Measurements from ENCODE around the gene CCDC197. TPM values are rescaled to one million over a fixed set of nuclear protein-coding genes. Genes with fewer than 3 reads are reported as not detected.

The CCDC197 gene
- total RNA-seq, 1 donor from 2014 or later: not detected

DNA sequence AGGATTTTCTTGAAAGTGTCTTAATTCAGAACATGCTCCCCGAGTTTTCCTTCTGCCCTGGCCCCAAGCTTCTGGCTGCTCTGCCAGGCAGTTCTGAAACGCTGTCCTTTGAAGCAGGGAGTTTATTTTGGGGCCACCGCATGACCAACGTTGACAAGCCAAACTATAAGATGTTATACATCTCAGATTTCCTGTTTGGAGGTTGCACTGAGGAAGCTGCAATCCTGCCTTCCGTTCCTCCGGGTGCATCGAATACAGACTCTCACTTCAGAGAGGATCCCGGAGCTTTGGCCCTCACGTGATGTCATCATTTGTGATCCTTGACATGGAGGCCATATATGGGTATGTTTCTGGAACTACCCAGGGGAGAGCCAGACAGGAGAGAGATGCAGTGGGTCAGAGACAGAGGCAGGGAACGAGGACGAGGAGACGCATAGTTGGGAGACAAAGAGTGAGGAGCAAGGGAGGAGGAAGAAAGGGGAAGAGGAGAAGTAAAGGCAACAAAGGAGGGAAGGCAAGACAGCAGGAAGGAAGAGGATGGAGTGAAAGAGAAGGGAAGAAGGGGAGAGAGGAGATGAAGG is 20.5 kb upstream of the CCDC197 start, which contains the start of gene ASB2:
ASB2 (minus strand) TSS at position 94 of the 581 bp plus-strand sequence. CDS start 12,031 bp downstream, outside the sequence.
- no peaks in the 10 kb centered on the region for H3K27me3 ChIP-seq
- H3K4me3 ChIP-seq: no peak within 1 kb of the TSS
- peak within 1 kb of the TSS; percentile 28 for H2AFZ ChIP-seq (replicated peaks)
- no peak within 1 kb of the TSS for H3K4me2 ChIP-seq
- H3K79me2 ChIP-seq (ENCODE audit: low read depth): no peaks in the 10 kb centered on the region
- H3K9me3 ChIP-seq (ENCODE audit: low read depth): no peaks in the 10 kb centered on the region
- H3K4me1 ChIP-seq: peaks cover 12% of the 10 kb centered on the region
- H3K4me3 Mint-ChIP-seq: no peak within 1 kb of the TSS
- H3K36me3 ChIP-seq: no peaks in the 10 kb centered on the region
- DNase-seq (ENCODE audit: low spot score): no peak
- no peaks in the 10 kb centered on the region for H3F3A ChIP-seq (ENCODE audit: low read depth)
- no peaks in the 10 kb centered on the region for H3K36me3 Mint-ChIP-seq
- peaks cover 8% of the 10 kb centered on the region for H3K27me3 Mint-ChIP-seq (ENCODE audit: insufficient read depth, low read depth)
- H3K4me1 Mint-ChIP-seq: peaks cover 18% of the 10 kb centered on the region
- no peak within 1 kb of the TSS for H3K27ac ChIP-seq
- H3K9ac ChIP-seq: no peak within 1 kb of the TSS
- peak within 1 kb of the TSS; percentile 33 for H3K27ac Mint-ChIP-seq
- H3K9me3 Mint-ChIP-seq: no peaks in the 10 kb centered on the region
- TF ChIP-seq, protein P1, sequence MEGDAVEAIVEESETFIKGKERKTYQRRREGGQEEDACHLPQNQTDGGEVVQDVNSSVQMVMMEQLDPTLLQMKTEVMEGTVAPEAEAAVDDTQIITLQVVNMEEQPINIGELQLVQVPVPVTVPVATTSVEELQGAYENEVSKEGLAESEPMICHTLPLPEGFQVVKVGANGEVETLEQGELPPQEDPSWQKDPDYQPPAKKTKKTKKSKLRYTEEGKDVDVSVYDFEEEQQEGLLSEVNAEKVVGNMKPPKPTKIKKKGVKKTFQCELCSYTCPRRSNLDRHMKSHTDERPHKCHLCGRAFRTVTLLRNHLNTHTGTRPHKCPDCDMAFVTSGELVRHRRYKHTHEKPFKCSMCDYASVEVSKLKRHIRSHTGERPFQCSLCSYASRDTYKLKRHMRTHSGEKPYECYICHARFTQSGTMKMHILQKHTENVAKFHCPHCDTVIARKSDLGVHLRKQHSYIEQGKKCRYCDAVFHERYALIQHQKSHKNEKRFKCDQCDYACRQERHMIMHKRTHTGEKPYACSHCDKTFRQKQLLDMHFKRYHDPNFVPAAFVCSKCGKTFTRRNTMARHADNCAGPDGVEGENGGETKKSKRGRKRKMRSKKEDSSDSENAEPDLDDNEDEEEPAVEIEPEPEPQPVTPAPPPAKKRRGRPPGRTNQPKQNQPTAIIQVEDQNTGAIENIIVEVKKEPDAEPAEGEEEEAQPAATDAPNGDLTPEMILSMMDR (IDR thresholded peaks at IDR 0.05): no peak
- TF ChIP-seq EZH2phosphoT487 (IDR thresholded peaks at IDR 0.05) (no peak), EZH2 (IDR thresholded peaks at IDR 0.05) (no peak)
- H4K20me1 ChIP-seq (ENCODE audit: low read depth): no peaks in the 10 kb centered on the region

DNA sequence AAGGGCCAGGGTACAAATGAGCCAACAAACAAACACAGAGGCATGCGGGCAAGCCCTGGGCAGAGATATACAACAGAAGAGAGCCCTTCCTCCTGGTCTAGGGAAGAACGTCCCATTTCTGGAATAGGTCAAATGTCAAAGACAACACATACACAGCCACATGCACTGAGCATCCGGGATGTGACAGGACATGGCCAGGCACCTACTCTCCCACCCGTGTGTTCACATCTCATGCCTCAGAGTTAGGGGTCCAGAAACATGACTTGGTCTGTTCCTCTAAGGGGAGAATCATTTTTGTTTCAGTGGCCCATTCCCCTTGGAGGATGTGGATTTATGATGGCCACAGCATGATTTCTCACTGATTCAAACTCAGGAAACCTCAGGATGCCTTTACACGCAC is 19.9 kb upstream of the CCDC197 start:
- Histone ChIP-seq H3K9ac (no peak overlapping the region), H3K27ac (no peak overlapping the region), H3K4me2 (no peak overlapping the region), H3K9me3 (ENCODE audit: low read depth) (no peaks in the 10 kb centered on the region), H4K20me1 (ENCODE audit: low read depth) (no peaks in the 10 kb centered on the region), H3K27me3 (no peaks in the 10 kb centered on the region), H3K4me3 (no peak overlapping the region), H2AFZ (replicated peaks) (no peak overlapping the region), H3K79me2 (ENCODE audit: low read depth) (no peaks in the 10 kb centered on the region), H3K4me1 (peaks cover 17% of the 10 kb centered on the region), H3F3A (ENCODE audit: low read depth) (peaks cover 5% of the 10 kb centered on the region), H3K36me3 (no peaks in the 10 kb centered on the region)
- Mint-ChIP-seq H3K36me3 (no peaks in the 10 kb centered on the region), H3K27ac (no peak overlapping the region), H3K4me3 (no peak overlapping the region), H3K9me3 (no peaks in the 10 kb centered on the region), H3K27me3 (ENCODE audit: insufficient read depth, low read depth) (peaks cover 11% of the 10 kb centered on the region), H3K4me1 (peaks cover 22% of the 10 kb centered on the region)
- TF ChIP-seq EZH2 (IDR thresholded peaks at IDR 0.05) (no peak), EZH2phosphoT487 (IDR thresholded peaks at IDR 0.05) (no peak)
- TF ChIP-seq, protein P1 (IDR thresholded peaks at IDR 0.05): no peak
- no peak for DNase-seq (ENCODE audit: low spot score)

DNA sequence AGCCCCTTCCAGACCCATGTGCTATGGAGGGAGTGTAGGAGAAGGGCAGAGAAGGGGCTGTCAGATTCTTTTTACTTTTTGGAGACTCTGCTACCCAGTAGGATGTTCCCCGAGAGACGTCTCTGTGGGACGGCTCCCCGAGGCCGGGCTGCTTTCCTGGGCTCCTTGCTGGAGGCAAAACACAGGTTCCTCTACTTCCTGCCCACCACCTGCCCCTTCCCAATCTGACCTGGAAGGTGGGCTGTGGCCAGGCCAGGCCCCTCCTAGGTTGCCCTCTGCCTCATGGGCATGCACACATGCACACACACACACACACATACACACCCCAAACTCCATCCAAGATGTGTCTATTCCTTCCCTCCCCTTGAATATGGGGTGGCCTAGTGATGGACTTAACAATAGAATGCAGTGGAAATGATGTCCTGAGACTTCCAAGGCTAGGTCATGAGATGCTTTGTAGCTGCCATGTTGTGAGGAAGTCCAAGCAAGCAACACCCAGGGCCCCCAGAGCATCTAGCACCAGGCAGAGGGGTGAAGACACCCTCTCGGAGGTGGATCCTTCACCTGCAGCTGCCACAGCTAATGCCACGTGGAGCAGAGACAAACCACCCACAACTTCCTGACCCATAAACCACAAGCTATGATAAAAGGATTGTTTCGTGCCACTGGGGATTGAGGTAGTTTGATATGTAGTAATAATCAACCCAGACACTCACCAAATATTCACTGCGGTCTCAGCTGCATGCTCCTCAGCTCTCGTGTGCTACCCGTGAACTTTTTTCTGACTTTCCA is 19.1 kb upstream of the CCDC197 start:
- no peak overlapping the region for H3K27ac ChIP-seq
- Mint-ChIP-seq H3K36me3 (no peaks in the 10 kb centered on the region), H3K27ac (peak overlapping the region; percentile 53), H3K4me1 (peaks cover 25% of the 10 kb centered on the region), H3K4me3 (no peak overlapping the region), H3K9me3 (no peaks in the 10 kb centered on the region), H3K27me3 (ENCODE audit: insufficient read depth, low read depth) (peaks cover 11% of the 10 kb centered on the region)
- no peak for DNase-seq (ENCODE audit: low spot score)
- H3K79me2 ChIP-seq (ENCODE audit: low read depth): no peaks in the 10 kb centered on the region
- no peak overlapping the region for H3K4me3 ChIP-seq
- H3K36me3 ChIP-seq: no peaks in the 10 kb centered on the region
- no peak overlapping the region for H2AFZ ChIP-seq (replicated peaks)
- no peak overlapping the region for H3K4me2 ChIP-seq
- H3K4me1 ChIP-seq: peaks cover 24% of the 10 kb centered on the region
- peaks cover 9% of the 10 kb centered on the region for H3F3A ChIP-seq (ENCODE audit: low read depth)
- no peaks in the 10 kb centered on the region for H3K27me3 ChIP-seq
- H3K9ac ChIP-seq: no peak overlapping the region
- H4K20me1 ChIP-seq (ENCODE audit: low read depth): no peaks in the 10 kb centered on the region
- TF ChIP-seq EZH2 (IDR thresholded peaks at IDR 0.05) (no peak), EZH2phosphoT487 (IDR thresholded peaks at IDR 0.05) (no peak)
- TF ChIP-seq, protein P1 (IDR thresholded peaks at IDR 0.05): no peak
- H3K9me3 ChIP-seq (ENCODE audit: low read depth): no peaks in the 10 kb centered on the region

Measured in neural progenitor cell (in vitro differentiated cells).